Activated T-cell treated with anti-CD3 and anti-CD28 coated beads, Interleukin-2, amount 50 U/mL, for 4 hours (primary cell): Measurements from ENCODE around the gene AMBP. TPM values are rescaled to one million over a fixed set of nuclear protein-coding genes. Genes with fewer than 3 reads are reported as not detected.
A peak's percentile ranks its signal among the peaks of the same experiment; 100 is the strongest.

Source experiments
- ATAC-seq, 2 donors: fragments of 200-7000 bp; cut with Tn5 transposase; one replicate each; pipeline ENCODE4 v1.10.0; 2021
- DNase-seq: peaks from one replicate; pipeline ENCODE4 v3.0.0-alpha.2; 2020
- H3K27me3 Mint-ChIP-seq: one replicate; pipeline ENCODE4 v1.8.0; 2021; ENCODE audit warnings: low read depth, mixed read lengths
- H3K36me3 Mint-ChIP-seq: one replicate; pipeline ENCODE4 v1.8.0; 2022; ENCODE audit warnings: mixed read lengths; ENCODE audit not compliant: insufficient read depth
- H3K4me1 Mint-ChIP-seq: one replicate; pipeline ENCODE4 v1.8.0; 2021; ENCODE audit warnings: low read depth, mixed read lengths
- H3K4me3 Mint-ChIP-seq: one replicate; pipeline ENCODE4 v1.8.0; 2021; ENCODE audit warnings: mild to moderate bottlenecking, moderate library complexity, mixed read lengths
- H3K9me3 Mint-ChIP-seq: one replicate; pipeline ENCODE4 v1.8.0; 2021; ENCODE audit warnings: mixed read lengths
- total RNA-seq, 3 donors: library from RNA; stranded (reverse); gene quantifications; one replicate each; pipeline ENCODE4 v1.2.1, GENCODE V29; 2021

AMBP gene
- total RNA-seq, 3 donors from 2014 or later, result 1.1 to 1.7 (median 1.5) TPM

DNA sequence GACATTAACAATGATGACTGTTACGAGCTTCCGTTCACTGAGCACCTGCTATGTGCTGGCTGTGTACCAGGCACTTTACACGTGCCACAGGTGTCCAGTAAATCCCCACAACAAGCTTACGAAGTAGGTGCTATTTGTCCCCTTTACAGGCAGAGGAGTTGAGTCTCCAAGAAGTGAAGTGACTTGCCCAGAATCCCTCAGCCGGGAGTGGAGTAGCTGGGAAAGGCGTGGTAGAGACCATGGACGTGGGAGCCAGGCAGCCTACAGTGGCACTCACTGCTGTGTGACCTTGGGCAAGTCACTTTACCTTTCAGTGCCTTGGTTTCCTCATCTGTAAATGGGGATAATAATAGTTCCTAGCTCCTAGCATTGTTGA is 669 bp upstream of the AMBP start:
- no peak for DNase-seq
- Mint-ChIP-seq H3K27me3 (peaks cover 16% of the 10 kb centered on the region), H3K9me3 (no peaks in the 10 kb centered on the region), H3K36me3 (no peaks in the 10 kb centered on the region), H3K4me1 (no peaks in the 10 kb centered on the region), H3K4me3 (no peak overlapping the region)
- ATAC-seq, result no peak

DNA sequence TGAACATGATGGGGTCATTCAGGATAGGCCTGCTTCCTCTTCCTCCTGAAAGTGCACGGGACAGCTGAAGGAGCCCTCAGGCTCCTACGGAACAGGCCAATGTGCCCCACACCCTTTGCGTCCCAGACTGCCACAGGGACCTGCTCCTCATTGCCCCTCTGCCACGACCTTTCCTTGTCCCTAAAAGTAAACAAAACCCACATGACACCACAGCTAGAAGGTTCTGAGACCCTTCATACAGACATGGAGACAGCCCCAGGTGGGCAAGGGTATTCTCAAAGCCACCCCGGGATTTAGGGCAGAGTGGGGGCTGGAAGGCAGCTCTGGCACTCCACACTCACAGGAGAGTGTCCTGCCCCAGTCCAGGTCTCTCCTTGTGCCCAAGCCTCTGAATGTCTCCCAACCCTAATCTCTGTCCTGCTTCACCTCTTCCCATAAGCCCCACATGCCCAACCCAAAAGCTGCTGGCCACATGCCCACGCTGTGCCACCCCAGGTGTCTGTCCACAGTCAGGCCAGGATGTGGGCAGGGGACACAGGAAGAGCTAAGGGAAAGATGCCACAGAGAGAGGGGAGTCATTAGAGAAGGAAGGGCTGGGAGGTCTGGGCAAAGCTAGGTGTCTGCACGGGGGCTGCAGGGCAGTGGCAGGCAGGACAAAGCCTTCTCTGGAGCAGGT is 800 bp downstream of the AMBP start:
- peaks cover 16% of the 10 kb centered on the region for H3K27me3 Mint-ChIP-seq
- no peaks in the 10 kb centered on the region for H3K4me1 Mint-ChIP-seq
- no peaks in the 10 kb centered on the region for H3K9me3 Mint-ChIP-seq
- H3K4me3 Mint-ChIP-seq, result no peak overlapping the region
- H3K36me3 Mint-ChIP-seq, result no peaks in the 10 kb centered on the region
- ATAC-seq (no peak), DNase-seq (no peak)

DNA sequence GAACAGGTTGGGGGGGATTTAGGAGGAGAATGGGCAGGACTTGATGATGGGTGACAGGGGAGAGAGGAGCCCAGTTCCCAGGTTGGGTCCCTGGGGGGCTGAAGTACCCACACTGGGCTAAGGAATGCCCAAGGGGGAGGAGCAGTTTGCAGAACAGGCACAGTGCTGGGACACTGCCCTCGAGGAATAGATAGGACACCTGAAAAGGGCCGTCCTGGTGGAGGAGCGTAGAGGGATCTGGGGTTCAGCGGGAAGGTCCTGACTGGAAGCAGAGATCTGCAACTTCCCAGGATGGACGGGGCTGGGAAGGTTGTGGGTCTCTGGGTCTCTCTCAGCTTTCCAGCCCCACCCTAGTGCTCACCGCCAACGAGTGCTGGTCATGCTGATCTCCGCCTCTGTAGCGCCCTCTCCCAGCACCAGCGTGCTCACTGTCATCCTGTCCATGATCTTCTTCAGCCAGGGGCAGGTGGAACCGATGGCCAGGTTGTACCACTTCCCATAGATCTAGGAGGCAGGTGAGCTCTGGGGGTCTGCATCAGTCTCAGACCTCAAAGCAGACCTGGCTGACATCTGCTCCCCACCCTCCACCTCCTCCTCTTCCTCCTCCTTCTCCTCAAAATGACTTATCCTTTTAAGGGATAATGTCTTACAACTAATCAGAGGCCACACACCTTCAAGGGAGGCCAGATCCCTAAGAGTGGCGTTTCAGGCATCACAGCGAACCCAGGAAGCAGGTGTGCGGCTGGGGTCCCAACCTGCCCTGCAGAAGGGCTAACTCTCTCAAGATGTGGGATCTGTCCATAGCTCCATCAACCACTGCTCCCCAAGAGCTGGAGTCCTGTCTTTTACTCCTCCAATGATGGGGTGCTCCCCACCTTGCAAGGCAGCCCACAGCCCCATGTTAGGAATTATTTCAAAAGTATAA is 1.6 kb downstream of the AMBP start:
- Mint-ChIP-seq H3K4me1 (no peaks in the 10 kb centered on the region), H3K9me3 (no peaks in the 10 kb centered on the region), H3K27me3 (peaks cover 16% of the 10 kb centered on the region), H3K36me3 (no peaks in the 10 kb centered on the region), H3K4me3 (no peak overlapping the region)
- ATAC-seq (no peak), DNase-seq (no peak)

DNA sequence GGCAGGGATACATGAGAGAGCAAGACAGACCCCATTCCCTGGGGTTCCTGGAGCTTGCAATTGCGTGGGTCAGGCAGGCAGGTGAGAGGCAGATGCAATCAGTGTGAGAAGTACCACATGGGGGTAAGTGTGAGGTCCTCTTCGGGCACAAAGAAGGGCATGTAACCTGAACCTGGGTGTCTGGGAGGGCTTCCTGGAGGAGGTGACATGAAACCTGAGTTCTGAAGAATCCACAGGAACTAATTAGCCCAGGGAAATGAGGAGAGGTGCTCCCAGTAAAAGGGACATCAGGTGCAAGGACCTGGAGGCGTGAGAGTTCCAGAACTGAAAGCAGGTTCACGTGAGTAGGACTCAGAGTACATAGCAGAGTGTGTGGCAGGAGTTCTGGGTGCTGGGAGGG is 2.5 kb downstream of the AMBP start:
- Mint-ChIP-seq H3K4me3 (no peak overlapping the region), H3K27me3 (peaks cover 16% of the 10 kb centered on the region), H3K36me3 (no peaks in the 10 kb centered on the region)

DNA sequence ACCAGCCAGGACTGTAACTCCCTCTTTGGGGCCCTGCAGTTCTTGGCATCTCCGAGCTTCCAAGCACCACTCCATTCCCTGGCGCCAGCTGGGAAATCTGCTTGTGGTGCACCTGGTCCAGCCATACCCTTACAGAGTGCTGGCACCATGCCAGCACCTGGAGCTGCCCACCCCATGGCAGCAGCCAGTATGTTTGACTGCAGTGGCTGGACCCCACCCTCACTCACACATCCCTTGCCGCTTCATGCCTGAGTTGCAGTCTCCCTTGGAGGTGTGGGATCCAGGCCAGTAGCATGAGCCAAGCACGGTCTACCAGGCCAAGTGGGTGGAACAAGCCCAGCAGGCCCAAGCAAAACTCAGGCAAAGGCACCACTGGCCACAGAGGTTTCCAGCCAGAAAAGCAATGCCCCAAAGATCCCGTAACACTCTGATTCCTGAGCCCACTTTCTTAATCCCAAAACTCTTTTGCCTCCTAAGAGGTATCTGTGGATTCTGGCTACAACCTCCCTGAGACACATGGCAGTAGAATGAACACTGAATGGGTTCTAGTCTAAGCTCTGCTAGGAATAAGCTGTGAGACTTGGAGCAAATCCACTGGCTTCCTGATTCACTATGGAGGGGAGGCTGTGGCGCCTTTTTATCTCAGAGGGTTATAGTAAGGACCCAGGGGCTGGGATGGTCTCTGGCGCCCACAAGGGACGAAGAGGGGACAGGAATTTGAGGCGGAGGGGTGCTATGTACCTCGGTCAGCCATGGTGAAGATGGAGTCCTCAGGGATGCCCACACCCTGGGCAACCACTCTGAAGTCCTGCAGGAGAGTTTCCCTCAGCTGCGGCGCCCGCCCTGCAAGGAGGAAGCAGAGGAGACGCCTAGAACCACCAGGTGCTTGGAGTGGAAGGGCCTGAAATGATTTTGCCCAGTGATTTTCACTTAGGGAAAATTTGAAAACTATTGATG is 5.6 kb downstream of the AMBP start:
- ATAC-seq (no peak), DNase-seq (no peak)
- Mint-ChIP-seq H3K4me3 (no peak overlapping the region), H3K9me3 (no peaks in the 10 kb centered on the region), H3K4me1 (no peaks in the 10 kb centered on the region), H3K27me3 (peaks cover 16% of the 10 kb centered on the region), H3K36me3 (no peaks in the 10 kb centered on the region)

More for the DNA sequence above, 2.5 kb downstream of the AMBP start:
- Mint-ChIP-seq H3K4me1 (no peaks in the 10 kb centered on the region), H3K9me3 (no peaks in the 10 kb centered on the region)
- ATAC-seq (no peak), DNase-seq (no peak)

DNA sequence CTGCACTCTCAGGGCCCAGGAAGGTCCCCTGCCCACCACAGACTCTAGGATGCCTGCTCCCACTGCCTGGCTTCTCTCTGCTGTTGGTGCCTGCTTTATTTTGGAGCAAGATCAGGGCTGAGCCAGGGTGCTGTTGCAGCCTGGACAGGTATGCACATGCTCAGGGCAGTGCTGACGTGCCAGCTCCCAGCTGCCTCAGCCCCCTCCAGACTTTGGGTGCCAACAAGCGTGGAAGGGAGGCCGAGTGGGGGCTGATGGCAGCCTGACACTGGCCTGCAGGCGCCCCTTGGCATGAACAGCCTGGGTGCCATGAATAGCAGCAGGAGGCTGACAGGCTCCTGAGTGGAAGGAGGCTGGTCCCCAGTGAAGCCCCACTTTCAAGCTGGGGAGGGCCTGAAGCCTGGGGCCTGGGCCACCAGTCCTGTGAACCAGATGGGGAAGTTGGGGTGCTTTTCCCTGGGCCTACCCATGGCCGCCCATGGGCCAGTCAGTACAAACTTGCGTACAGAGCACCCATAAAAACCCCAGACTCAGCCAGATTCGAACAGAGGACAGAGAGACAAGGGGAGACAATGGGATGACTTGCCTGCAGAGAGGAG is 6.8 kb downstream of the AMBP start:
- no peak for ATAC-seq
- H3K27me3 Mint-ChIP-seq, result peaks cover 7% of the 10 kb centered on the region

DNA sequence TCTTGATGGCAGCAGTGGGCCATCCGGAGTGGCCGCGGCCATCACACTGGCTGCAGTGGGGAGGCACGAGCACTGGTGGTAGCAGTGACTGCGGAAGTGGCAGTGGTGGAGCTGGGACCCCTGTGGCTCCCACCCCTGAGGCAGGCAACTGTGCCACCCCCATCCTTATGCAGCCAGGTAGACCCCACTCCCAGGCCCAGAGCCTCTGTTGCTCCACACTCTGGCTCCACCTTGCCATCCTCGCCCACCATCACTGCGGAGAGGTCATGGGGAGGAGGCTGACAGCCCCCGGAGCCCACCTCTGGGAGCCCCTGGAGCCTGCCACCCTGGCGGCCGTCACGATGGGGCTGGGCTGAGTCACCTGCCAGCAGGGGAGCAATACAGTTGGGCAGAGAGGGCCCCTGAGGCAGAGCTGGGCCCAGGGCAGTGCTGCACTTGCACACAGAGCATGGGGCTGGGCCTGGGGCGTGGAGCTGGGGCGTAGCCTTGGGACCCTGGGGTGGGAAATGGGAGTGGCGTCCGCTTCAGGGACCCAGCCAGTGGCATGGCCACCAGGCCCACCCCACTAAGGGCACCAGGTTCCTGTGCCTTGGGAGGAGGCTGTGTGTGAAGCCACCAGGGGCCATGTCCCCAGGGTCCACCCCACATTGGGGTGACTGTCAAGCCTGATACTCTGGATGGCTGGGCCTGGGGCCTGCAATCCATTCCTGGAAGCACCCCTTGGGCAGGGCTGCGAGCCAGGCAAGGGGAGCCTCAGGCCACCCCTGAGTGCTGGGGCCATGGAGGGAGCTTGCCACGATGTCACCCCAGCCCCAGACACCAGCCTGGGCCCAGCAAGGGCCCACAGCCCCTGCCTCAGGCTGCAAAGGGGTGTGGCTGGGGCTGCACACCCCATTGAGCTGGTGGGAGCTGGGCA is 7.7 kb downstream of the AMBP start:
- peak in 1 of 2 donors; percentile 21 for ATAC-seq
- Mint-ChIP-seq H3K4me1 (no peaks in the 10 kb centered on the region), H3K36me3 (no peaks in the 10 kb centered on the region), H3K9me3 (no peaks in the 10 kb centered on the region), H3K27me3 (peaks cover 3% of the 10 kb centered on the region), H3K4me3 (no peak overlapping the region)
- no peak for DNase-seq

More for the DNA sequence above, 6.8 kb downstream of the AMBP start:
- H3K36me3 Mint-ChIP-seq, result no peaks in the 10 kb centered on the region
- H3K4me1 Mint-ChIP-seq, result no peaks in the 10 kb centered on the region
- DNase-seq, result no peak
- H3K4me3 Mint-ChIP-seq, result no peak overlapping the region
- H3K9me3 Mint-ChIP-seq, result no peaks in the 10 kb centered on the region

DNA sequence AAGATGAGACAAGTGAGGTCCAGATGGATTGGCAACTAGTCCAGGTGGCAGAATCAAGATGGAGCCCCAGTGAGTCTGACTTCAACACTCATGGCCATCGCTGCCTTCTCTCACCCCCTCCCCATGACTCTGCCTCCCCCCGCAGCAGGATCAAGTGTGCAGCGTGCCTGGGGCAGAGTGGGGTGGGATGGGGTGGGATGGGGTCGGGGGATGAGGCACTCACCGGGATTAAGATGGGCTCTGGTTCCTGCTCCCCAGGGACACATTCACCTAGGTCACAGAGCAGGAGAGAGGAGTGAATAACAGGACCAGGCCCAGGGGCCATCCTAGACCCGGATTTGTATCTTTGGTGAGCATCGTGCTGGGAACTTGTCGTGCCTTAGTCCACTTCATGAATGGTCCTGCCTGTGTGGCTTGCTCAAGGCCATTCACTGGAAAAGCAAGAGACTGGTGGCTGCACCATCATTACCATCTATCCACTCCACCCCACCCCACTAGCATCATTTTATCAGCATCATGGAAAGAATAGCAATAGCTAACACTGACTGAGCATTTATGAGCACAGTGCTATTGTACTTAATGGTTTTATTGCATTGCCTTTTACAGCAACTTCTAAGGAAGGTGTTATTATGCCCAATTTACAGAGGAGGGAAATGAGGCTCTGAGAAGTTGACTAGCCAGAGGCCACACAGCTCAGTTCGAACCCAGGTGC is 8.5 kb downstream of the AMBP start:
- Mint-ChIP-seq H3K4me3 (no peak overlapping the region), H3K4me1 (no peaks in the 10 kb centered on the region), H3K27me3 (no peaks in the 10 kb centered on the region), H3K36me3 (no peaks in the 10 kb centered on the region), H3K9me3 (no peaks in the 10 kb centered on the region)
- DNase-seq (no peak), ATAC-seq (no peak)

DNA sequence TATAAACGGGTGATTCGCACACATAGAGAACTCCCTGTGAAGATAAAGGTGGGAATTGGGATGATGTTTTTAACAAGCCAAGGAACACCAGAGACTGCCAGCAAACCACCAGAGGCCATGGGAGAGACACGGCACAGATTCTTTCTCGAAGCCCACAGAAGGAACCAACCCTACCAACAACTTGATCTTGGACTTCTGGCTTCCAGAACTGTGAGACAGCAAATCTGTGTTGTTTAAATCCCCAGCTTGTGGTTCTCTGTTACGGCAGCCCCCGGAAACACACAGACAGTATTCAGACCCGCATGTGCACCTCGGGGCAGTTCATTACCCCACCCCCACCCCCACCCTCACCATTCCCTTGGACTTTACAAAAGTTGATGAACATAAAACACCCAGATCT is 12.8 kb downstream of the AMBP start:
- H3K4me3 Mint-ChIP-seq, result no peak overlapping the region
- H3K4me1 Mint-ChIP-seq, result no peaks in the 10 kb centered on the region
- ATAC-seq, result no peak
- H3K36me3 Mint-ChIP-seq, result no peaks in the 10 kb centered on the region
- DNase-seq, result no peak
- peaks cover 12% of the 10 kb centered on the region for H3K27me3 Mint-ChIP-seq
- no peaks in the 10 kb centered on the region for H3K9me3 Mint-ChIP-seq

DNA sequence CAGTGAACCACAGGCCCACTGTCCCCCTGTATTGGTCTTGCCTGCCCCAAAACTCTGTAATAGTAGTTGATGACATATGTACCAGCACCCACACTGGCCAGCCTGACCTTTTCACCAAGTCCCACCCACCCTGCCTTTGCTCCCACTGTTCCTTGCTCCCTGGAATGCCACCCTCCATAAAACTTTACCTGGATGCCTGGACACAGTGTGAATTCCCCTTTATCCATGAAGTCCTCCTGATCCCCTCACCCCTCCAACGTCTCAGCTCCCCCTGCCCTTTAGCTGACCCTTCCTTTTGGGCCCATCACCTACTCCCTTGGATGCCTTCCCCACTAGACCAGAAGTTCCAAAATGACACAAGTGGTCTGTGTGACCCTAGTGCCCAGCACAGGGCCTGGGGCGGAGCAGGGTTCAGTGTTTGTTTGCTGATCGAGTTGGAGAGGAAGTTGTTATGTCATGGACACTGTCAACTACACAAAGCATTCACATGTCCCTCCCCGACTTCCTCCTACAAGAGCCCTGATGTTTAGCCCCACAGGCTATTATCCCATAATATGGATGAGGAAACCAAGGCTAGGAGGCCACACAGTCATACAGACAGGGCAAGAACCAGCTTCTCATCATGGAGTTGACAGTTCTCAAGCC is 16.1 kb downstream of the AMBP start:
- ATAC-seq, result no peak
- H3K36me3 Mint-ChIP-seq, result no peaks in the 10 kb centered on the region
- H3K4me1 Mint-ChIP-seq, result no peaks in the 10 kb centered on the region
- DNase-seq, result no peak
- H3K4me3 Mint-ChIP-seq, result no peak overlapping the region
- H3K9me3 Mint-ChIP-seq, result no peaks in the 10 kb centered on the region
- peaks cover 12% of the 10 kb centered on the region for H3K27me3 Mint-ChIP-seq

DNA sequence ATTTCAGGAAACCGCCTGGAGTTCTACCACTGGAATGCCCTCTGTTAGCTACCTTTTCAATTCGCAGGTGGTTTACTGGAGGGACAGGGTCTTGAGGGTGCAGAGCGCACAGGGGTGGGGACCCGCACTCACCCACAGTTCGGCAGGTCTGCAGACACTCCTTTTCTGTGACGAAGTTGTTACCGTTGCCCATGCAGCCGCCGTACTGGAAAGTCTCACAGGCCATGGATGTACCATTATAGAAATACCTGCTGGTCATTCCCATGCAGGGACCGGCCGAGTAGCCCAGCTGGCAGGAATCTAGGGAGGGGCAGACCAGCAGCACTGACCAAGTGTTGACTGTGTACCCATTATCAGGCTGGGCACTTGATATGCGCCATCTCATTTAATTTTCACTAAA is 16.8 kb downstream of the AMBP start:
- no peaks in the 10 kb centered on the region for H3K4me1 Mint-ChIP-seq
- no peak overlapping the region for H3K4me3 Mint-ChIP-seq
- peaks cover 12% of the 10 kb centered on the region for H3K27me3 Mint-ChIP-seq
- DNase-seq, result no peak
- no peaks in the 10 kb centered on the region for H3K9me3 Mint-ChIP-seq
- no peak for ATAC-seq
- H3K36me3 Mint-ChIP-seq, result no peaks in the 10 kb centered on the region

DNA sequence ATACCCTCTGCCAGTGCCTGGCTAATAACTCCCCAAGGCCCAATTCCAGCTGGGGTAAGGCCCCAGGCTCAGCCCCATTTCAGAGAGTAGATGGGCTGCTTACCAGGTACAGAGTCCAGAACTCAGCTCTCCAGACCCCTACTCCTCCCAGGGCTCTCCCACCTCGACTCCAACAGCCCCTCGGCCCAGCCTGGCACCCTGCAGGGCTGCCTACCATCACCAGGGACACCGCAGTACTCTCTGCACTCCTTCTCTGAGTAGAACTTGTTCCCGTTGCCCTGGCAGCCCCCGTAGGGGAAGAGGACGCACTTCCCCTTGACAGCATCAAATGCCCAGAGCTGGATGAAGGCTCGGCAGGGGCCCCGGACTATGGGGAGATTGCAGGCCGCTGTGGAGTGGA is 17.4 kb downstream of the AMBP start:
- DNase-seq (no peak), ATAC-seq (no peak)
- no peaks in the 10 kb centered on the region for H3K9me3 Mint-ChIP-seq
- H3K36me3 Mint-ChIP-seq, result no peaks in the 10 kb centered on the region
- H3K4me3 Mint-ChIP-seq, result no peak overlapping the region
- no peaks in the 10 kb centered on the region for H3K4me1 Mint-ChIP-seq
- H3K27me3 Mint-ChIP-seq, result peaks cover 12% of the 10 kb centered on the region
